H9 (cell line): Measurements from ENCODE around the gene CRAMP1. TPM values are rescaled to one million over a fixed set of nuclear protein-coding genes. Genes with fewer than 3 reads are reported as not detected.
A peak's percentile ranks its signal among the peaks of the same experiment; 100 is the strongest.

Experiments
- DNase-seq: peaks from one replicate; pipeline ENCODE4 v3.0.0-alpha.2; 2017
- H2AFZ ChIP-seq: one replicate; pipeline ENCODE4 v1.6.1; 2013; ENCODE audit warnings: mild to moderate bottlenecking, low read length, control low read depth, moderate library complexity
- H2AK5ac ChIP-seq: 2 replicates; pipeline ENCODE4 v1.6.1; 2013; ENCODE audit warnings: low read length, control low read depth, mixed read lengths; ENCODE audit not compliant: insufficient read length
- H2BK120ac ChIP-seq: one replicate; pipeline ENCODE4 v1.6.1; 2013; ENCODE audit warnings: low read depth, mild to moderate bottlenecking, low read length, control low read depth, inconsistent platforms; ENCODE audit not compliant: poor library complexity, severe bottlenecking
- H2BK12ac ChIP-seq: 2 replicates; pipeline ENCODE4 v1.6.1; 2013; ENCODE audit warnings: low read length, control low read depth, mixed read lengths, low read depth; ENCODE audit not compliant: insufficient read length
- H2BK15ac ChIP-seq: 2 replicates; pipeline ENCODE4 v1.6.1; 2013; ENCODE audit warnings: low read depth, low read length, control low read depth
- H2BK20ac ChIP-seq: one replicate; pipeline ENCODE4 v1.6.1; 2013; ENCODE audit warnings: low read depth, mild to moderate bottlenecking, low read length, control low read depth, inconsistent platforms; ENCODE audit not compliant: poor library complexity, severe bottlenecking
- H2BK5ac ChIP-seq: 2 replicates; pipeline ENCODE4 v1.6.1; 2013; ENCODE audit warnings: low read length, control low read depth, mixed read lengths; ENCODE audit not compliant: insufficient read length
- H3K14ac ChIP-seq: 2 replicates; pipeline ENCODE4 v1.6.1; 2013; ENCODE audit warnings: low read length, control low read depth; ENCODE audit not compliant: insufficient read depth
- H3K18ac ChIP-seq: 2 replicates; pipeline ENCODE4 v1.6.1; 2013; ENCODE audit warnings: low read depth, mild to moderate bottlenecking, mixed read lengths, low read length, control low read depth; ENCODE audit not compliant: insufficient read length
- H3K23ac ChIP-seq: 2 replicates; pipeline ENCODE4 v1.6.1; 2013; ENCODE audit warnings: low read length, control low read depth, mixed read lengths, low read depth; ENCODE audit not compliant: insufficient read length
- H3K23me2 ChIP-seq: 2 replicates; pipeline ENCODE4 v1.6.1; 2013; ENCODE audit warnings: low read depth, mild to moderate bottlenecking, mixed read lengths, low read length, control low read depth; ENCODE audit not compliant: insufficient read length, poor library complexity, severe bottlenecking
- H3K27ac ChIP-seq: 2 replicates; pipeline ENCODE4 v1.5.1; 2013; ENCODE audit warnings: low read length, control low read depth, mixed read lengths, low read depth; ENCODE audit not compliant: insufficient read length
- H3K27me3 ChIP-seq: 2 replicates; pipeline ENCODE4 v1.6.1; 2013; ENCODE audit warnings: low read length, control low read depth, inconsistent platforms; ENCODE audit not compliant: insufficient read depth
- H3K4ac ChIP-seq: 2 replicates; pipeline ENCODE4 v1.6.1; 2013; ENCODE audit warnings: low read depth, mild to moderate bottlenecking, control low read depth, inconsistent platforms, low read length, moderate library complexity
- H3K4me1 ChIP-seq: 2 replicates; pipeline ENCODE4 v1.6.1; 2013; ENCODE audit warnings: low read length, control low read depth, inconsistent platforms; ENCODE audit not compliant: insufficient read depth
- H3K4me2 ChIP-seq: 2 replicates; pipeline ENCODE4 v1.6.1; 2013; ENCODE audit warnings: low read length, control low read depth, mixed read lengths; ENCODE audit not compliant: insufficient read length, insufficient read depth
- H3K56ac ChIP-seq: 2 replicates; pipeline ENCODE4 v1.6.1; 2013; ENCODE audit warnings: low read depth, mild to moderate bottlenecking, mixed read lengths, low read length, control low read depth; ENCODE audit not compliant: insufficient read length
- H3K79me1 ChIP-seq: 2 replicates; pipeline ENCODE4 v1.6.1; 2013; ENCODE audit warnings: low read depth, mild to moderate bottlenecking, moderate library complexity, low read length, control low read depth, inconsistent platforms; ENCODE audit not compliant: insufficient read depth, poor library complexity, severe bottlenecking
- H3K79me2 ChIP-seq: 2 replicates; pipeline ENCODE4 v1.6.1; 2013; ENCODE audit warnings: low read length, control low read depth, inconsistent platforms; ENCODE audit not compliant: insufficient read depth
- H3K9ac ChIP-seq: 2 replicates; pipeline ENCODE4 v1.6.1; 2013; ENCODE audit warnings: low read length, control low read depth, mixed read lengths; ENCODE audit not compliant: insufficient read length; ENCODE audit errors: extremely low read depth
- H3K9me3 ChIP-seq: one replicate; pipeline ENCODE4 v1.6.1; 2013; ENCODE audit warnings: low read depth, low read length, inconsistent platforms; ENCODE audit not compliant: control insufficient read depth
- H3T11ph ChIP-seq: one replicate; pipeline ENCODE4 v1.6.1; 2013; ENCODE audit warnings: mild to moderate bottlenecking, low read length, control low read depth, inconsistent platforms
- H4K20me1 ChIP-seq: one replicate; pipeline ENCODE4 v1.6.1; 2013; ENCODE audit not compliant: control insufficient read depth, insufficient read length, insufficient read depth
- H4K5ac ChIP-seq: 2 replicates; pipeline ENCODE4 v1.6.1; 2013; ENCODE audit warnings: low read depth, mild to moderate bottlenecking, mixed read lengths, low read length, control low read depth; ENCODE audit not compliant: insufficient read length
- H4K8ac ChIP-seq: replicated peaks from 2 replicates; pipeline ENCODE4 v1.6.1; 2013; ENCODE audit warnings: low read length, control low read depth, mixed read lengths, low read depth; ENCODE audit not compliant: insufficient read length
- H4K91ac ChIP-seq: 2 replicates; pipeline ENCODE4 v1.6.1; 2013; ENCODE audit warnings: low read depth, mild to moderate bottlenecking, moderate library complexity, mixed read lengths, low read length, control low read depth; ENCODE audit not compliant: insufficient read length
- H3K27ac Mint-ChIP-seq, 3 experiments: 2 replicates in 2 of 3; 3 replicates in 1 of 3; pipeline ENCODE4 v1.8.0; 2020 to 2021; ENCODE audit warnings: mixed read lengths in 3 of 3, mild to moderate bottlenecking in 1 of 3, moderate library complexity in 1 of 3
- H3K27me3 Mint-ChIP-seq: 2 replicates; pipeline ENCODE4 v1.8.0; 2021; ENCODE audit warnings: low read depth, mild to moderate bottlenecking, moderate library complexity, mixed read lengths
- H3K36me3 Mint-ChIP-seq, 3 experiments: 2 replicates in 2 of 3; 3 replicates in 1 of 3; pipeline ENCODE4 v1.8.0; 2020 to 2021; ENCODE audit warnings: low read depth in 3 of 3, mixed read lengths in 3 of 3; ENCODE audit not compliant: insufficient read depth in 1 of 3
- H3K4me1 Mint-ChIP-seq, 2 experiments: 2 replicates each; pipeline ENCODE4 v1.8.0; 2020; ENCODE audit warnings: mixed read lengths in 2 of 2
- H3K4me3 Mint-ChIP-seq, 2 experiments: 2 replicates in 1 of 2; 3 replicates in 1 of 2; pipeline ENCODE4 v1.8.0; 2020 to 2021; ENCODE audit warnings: mild to moderate bottlenecking in 2 of 2, mixed read lengths in 2 of 2, moderate library complexity in 1 of 2
- H3K9me3 Mint-ChIP-seq, 2 experiments: 2 replicates in 1 of 2; 3 replicates in 1 of 2; pipeline ENCODE4 v1.8.0; 2020; ENCODE audit warnings: mild to moderate bottlenecking in 2 of 2, mixed read lengths in 2 of 2, moderate library complexity in 1 of 2
- WGBS: extraction: QIAGEN DNeasy Blood & Tissue Kit; methylation state at CpG from one replicate; pipeline ENCODE4 v1.1.7; 2013; ENCODE audit warnings: missing lambda C conversion rate, low lambda C conversion rate, mixed read lengths; ENCODE audit not compliant: insufficient read length; ENCODE audit errors: extremely low coverage; 5-methylcytosine and 5-hydroxymethylcytosine counted together
- total RNA-seq: library from RNA; stranded (reverse); gene quantifications from 2 replicates; pipeline ENCODE4 v1.2.1, GENCODE V29; 2021
- TF ChIP-seq, protein P1 (sequence below): fragments of 200-600 bp; sonication (generic); conservative IDR thresholded peaks from 3 replicates; pipeline ENCODE4 v1.8.0; 2021; ENCODE audit warnings: antibody characterized with exemption, mild to moderate bottlenecking

Gene CRAMP1
- total RNA-seq, 1 experiment from 2014 or later = 46.2 TPM

- no CpG with 5 or more reads among the region's 13 CpGs for WGBS
- H3K27me3 Mint-ChIP-seq = peaks cover 1% of the 10 kb centered on the region; the same call in 1 of the 2 replicates
- H3K27ac Mint-ChIP-seq = peak overlapping the region in 2 of 3 experiments; percentile 44 to 68; a peak in 3 of 7 replicates
- H3T11ph ChIP-seq = no peak overlapping the region
- H2BK15ac ChIP-seq = no peak overlapping the region
- no peaks in the 10 kb centered on the region for H3K79me1 ChIP-seq
- no peak overlapping the region for H2AFZ ChIP-seq
- no peak overlapping the region; the same call in 1 of the 2 replicates for H3K14ac ChIP-seq
- H2BK20ac ChIP-seq = no peak overlapping the region
- H3K9me3 ChIP-seq = no peaks in the 10 kb centered on the region
- H3K18ac ChIP-seq = no peak overlapping the region
- no peak overlapping the region for H2BK5ac ChIP-seq
- H4K5ac ChIP-seq = no peak overlapping the region
- H3K27ac ChIP-seq = no peak overlapping the region
- H2BK12ac ChIP-seq = no peak overlapping the region
- H3K4me1 ChIP-seq = no peaks in the 10 kb centered on the region
- no peak overlapping the region for H2BK120ac ChIP-seq
- H3K36me3 Mint-ChIP-seq = peaks cover 16 to 72% (median 58%) of the 10 kb centered on the region in 3 experiments; a peak in 6 of 7 replicates
- DNase-seq = no peak
- H3K9me3 Mint-ChIP-seq = no peaks in the 10 kb centered on the region
- H4K91ac ChIP-seq = no peak overlapping the region
- peaks cover 4% of the 10 kb centered on the region for H3K23me2 ChIP-seq
- no peak overlapping the region for H3K4ac ChIP-seq
- H3K79me2 ChIP-seq = no peaks in the 10 kb centered on the region
- H3K4me2 ChIP-seq = no peak overlapping the region
- no peaks in the 10 kb centered on the region for H3K27me3 ChIP-seq
- TF ChIP-seq, protein P1, sequence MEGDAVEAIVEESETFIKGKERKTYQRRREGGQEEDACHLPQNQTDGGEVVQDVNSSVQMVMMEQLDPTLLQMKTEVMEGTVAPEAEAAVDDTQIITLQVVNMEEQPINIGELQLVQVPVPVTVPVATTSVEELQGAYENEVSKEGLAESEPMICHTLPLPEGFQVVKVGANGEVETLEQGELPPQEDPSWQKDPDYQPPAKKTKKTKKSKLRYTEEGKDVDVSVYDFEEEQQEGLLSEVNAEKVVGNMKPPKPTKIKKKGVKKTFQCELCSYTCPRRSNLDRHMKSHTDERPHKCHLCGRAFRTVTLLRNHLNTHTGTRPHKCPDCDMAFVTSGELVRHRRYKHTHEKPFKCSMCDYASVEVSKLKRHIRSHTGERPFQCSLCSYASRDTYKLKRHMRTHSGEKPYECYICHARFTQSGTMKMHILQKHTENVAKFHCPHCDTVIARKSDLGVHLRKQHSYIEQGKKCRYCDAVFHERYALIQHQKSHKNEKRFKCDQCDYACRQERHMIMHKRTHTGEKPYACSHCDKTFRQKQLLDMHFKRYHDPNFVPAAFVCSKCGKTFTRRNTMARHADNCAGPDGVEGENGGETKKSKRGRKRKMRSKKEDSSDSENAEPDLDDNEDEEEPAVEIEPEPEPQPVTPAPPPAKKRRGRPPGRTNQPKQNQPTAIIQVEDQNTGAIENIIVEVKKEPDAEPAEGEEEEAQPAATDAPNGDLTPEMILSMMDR = no peak
- no peak overlapping the region for H3K9ac ChIP-seq
- no peak overlapping the region for H3K4me3 Mint-ChIP-seq
- no peaks in the 10 kb centered on the region for H4K20me1 ChIP-seq
- no peak overlapping the region for H4K8ac ChIP-seq
- no peak overlapping the region for H2AK5ac ChIP-seq
- no peak overlapping the region for H3K56ac ChIP-seq
- H3K23ac ChIP-seq = no peak overlapping the region
- no peaks in the 10 kb centered on the region for H3K4me1 Mint-ChIP-seq
Observed at GRCh38 chr16:1657841-1658240, 45.7 kb downstream of the CRAMP1 start.
